Ishikawa (cell line): ENCODE measurements around the gene SSTR3.
A peak's percentile ranks its signal among the peaks of the same experiment; 100 is the strongest.

Experiments
- CEBPB ChIP-seq: IDR thresholded peaks from 2 replicates; pipeline ENCODE4 v1.6.1; 2012
- CREB1 ChIP-seq: IDR thresholded peaks from 2 replicates; pipeline ENCODE4 v1.6.1; 2012; ENCODE audit warnings: low read depth
- EGR1 ChIP-seq: IDR thresholded peaks from 2 replicates; pipeline ENCODE4 v1.6.1; 2012
- EP300 ChIP-seq: IDR thresholded peaks from 2 replicates; pipeline ENCODE4 v1.6.1; 2012; ENCODE audit warnings: borderline replicate concordance
- FOXM1 ChIP-seq: IDR thresholded peaks from 2 replicates; pipeline ENCODE4 v1.6.1; 2012; ENCODE audit warnings: low read depth, borderline replicate concordance
- MAX ChIP-seq: IDR thresholded peaks from 2 replicates; pipeline ENCODE4 v1.6.1; 2012
- NFIC ChIP-seq: IDR thresholded peaks from 2 replicates; pipeline ENCODE4 v1.6.1; 2012
- RAD21 ChIP-seq: IDR thresholded peaks from 2 replicates; pipeline ENCODE4 v1.6.1; 2012; ENCODE audit warnings: low read depth
- REST ChIP-seq: IDR thresholded peaks from 2 replicates; pipeline ENCODE4 v1.6.1; 2012; ENCODE audit warnings: low read depth, mild to moderate bottlenecking
- TAF1 ChIP-seq: IDR thresholded peaks from 2 replicates; pipeline ENCODE4 v1.6.1; 2012; ENCODE audit warnings: low read depth, mild to moderate bottlenecking
- TCF12 ChIP-seq: IDR thresholded peaks from 2 replicates; pipeline ENCODE4 v1.6.1; 2012; ENCODE audit warnings: low read depth
- TEAD4 ChIP-seq: IDR thresholded peaks from 2 replicates; pipeline ENCODE4 v1.6.1; 2012
- USF1 ChIP-seq: IDR thresholded peaks from 2 replicates; pipeline ENCODE4 v1.6.1; 2012
- YY1 ChIP-seq: IDR thresholded peaks from 2 replicates; pipeline ENCODE4 v1.6.1; 2012; ENCODE audit warnings: low read depth
- ZBTB7A ChIP-seq: IDR thresholded peaks from 2 replicates; pipeline ENCODE4 v1.6.1; 2012; ENCODE audit warnings: low read depth

The SSTR3 gene

GRCh38 chr22:37229805-37230672 lies 17.8 kb upstream of the SSTR3 start:
- no peak for TF ChIP-seq NFIC
- TF ChIP-seq EGR1 = no peak
- TF ChIP-seq FOXM1 = no peak
- no peak for TF ChIP-seq TAF1
- TF ChIP-seq USF1 = no peak
- TF ChIP-seq RAD21 = no peak
- no peak for TF ChIP-seq REST
- no peak for TF ChIP-seq MAX
- TF ChIP-seq CEBPB = no peak
- no peak for TF ChIP-seq YY1
- TF ChIP-seq CREB1 = no peak
- no peak for TF ChIP-seq ZBTB7A
- TF ChIP-seq EP300 = no peak
- no peak for TF ChIP-seq TEAD4
- TF ChIP-seq TCF12 = no peak

- TF ChIP-seq YY1 = no peak
- peak; percentile 59 for TF ChIP-seq NFIC
Measured at GRCh38 chr22:37229012-37229804, 16.9 kb upstream of the SSTR3 start.

- TF ChIP-seq FOXM1 (no peak), NFIC (no peak)
Measured at GRCh38 chr22:37228106-37229011, 16.1 kb upstream of the SSTR3 start.

- TF ChIP-seq RAD21 (no peak), CEBPB (no peak), CREB1 (no peak), MAX (no peak), ZBTB7A (no peak), TAF1 (no peak)
Measured at GRCh38 chr22:37226514-37226913, 14.2 kb upstream of the SSTR3 start.

GRCh38 chr22:37226087-37226486 lies 13.8 kb upstream of the SSTR3 start:
- no peak for TF ChIP-seq CREB1
- TF ChIP-seq NFIC = no peak
- no peak for TF ChIP-seq TAF1
- no peak for TF ChIP-seq RAD21
- TF ChIP-seq MAX = no peak
- no peak for TF ChIP-seq TCF12
- TF ChIP-seq EGR1 = no peak
- TF ChIP-seq USF1 = no peak
- TF ChIP-seq CEBPB = no peak
- TF ChIP-seq FOXM1 = no peak
- TF ChIP-seq TEAD4 = no peak
- TF ChIP-seq EP300 = no peak
- no peak for TF ChIP-seq REST
- no peak for TF ChIP-seq YY1
- no peak for TF ChIP-seq ZBTB7A
